GM12865 (cell line): ENCODE results near the gene RRAGD.

ENCODE experiments used
- DNase-seq: peaks from one replicate; pipeline ENCODE4 v3.0.0; 2010; ENCODE audit warnings: low read depth
- H3K4me3 ChIP-seq: 2 replicates; pipeline ENCODE4 v1.5.1; 2011; ENCODE audit warnings: mild to moderate bottlenecking, low read depth, low read length, control low read depth
- CTCF ChIP-seq: IDR thresholded peaks from 2 replicates; pipeline ENCODE4 v1.5.1; 2011; ENCODE audit warnings: low read length, control low read depth, low read depth, inconsistent platforms; ENCODE audit not compliant: insufficient read depth; ENCODE audit errors: missing control alignments

Gene RRAGD

GRCh38 chr6:89348372-89348771, 63.7 kb downstream of the RRAGD start:
- peak overlapping the region; percentile 100 for H3K4me3 ChIP-seq
- no peak for DNase-seq
- TF ChIP-seq CTCF: no peak

- no peak for TF ChIP-seq CTCF
- no peak for DNase-seq
- peak overlapping the region; percentile 8; the same call in 1 of the 2 replicates for H3K4me3 ChIP-seq
These were observed 64.2 kb downstream of the RRAGD start for GRCh38 chr6:89347825-89348224.

GRCh38 chr6:89346433-89346832, 65.6 kb downstream of the RRAGD start:
- DNase-seq: no peak
- TF ChIP-seq CTCF: no peak
- no peak overlapping the region for H3K4me3 ChIP-seq

- DNase-seq: no peak
- H3K4me3 ChIP-seq: no peak overlapping the region
- no peak for TF ChIP-seq CTCF
These were observed 72.5 kb downstream of the RRAGD start for GRCh38 chr6:89339565-89339964.

- TF ChIP-seq CTCF: no peak
- no peak for DNase-seq
- H3K4me3 ChIP-seq: no peak overlapping the region
These were observed 76.9 kb downstream of the RRAGD start for GRCh38 chr6:89335164-89335563.

GRCh38 chr6:89330910-89331309, 81.2 kb downstream of the RRAGD start:
- no peak for TF ChIP-seq CTCF
- H3K4me3 ChIP-seq: no peak overlapping the region
- no peak for DNase-seq

- no peak overlapping the region for H3K4me3 ChIP-seq
- no peak for TF ChIP-seq CTCF
- no peak for DNase-seq
These were observed 83.1 kb downstream of the RRAGD start for GRCh38 chr6:89328976-89329375.
